Measurements from ENCODE around the gene SPATA31D1.

SPATA31D1 gene

GRCh38 chr9:82021198-82021597, 32.6 kb downstream of the SPATA31D1 start:
- DNase-seq (ENCODE audit: low read depth in 2 of 2) = no peak

DNA sequence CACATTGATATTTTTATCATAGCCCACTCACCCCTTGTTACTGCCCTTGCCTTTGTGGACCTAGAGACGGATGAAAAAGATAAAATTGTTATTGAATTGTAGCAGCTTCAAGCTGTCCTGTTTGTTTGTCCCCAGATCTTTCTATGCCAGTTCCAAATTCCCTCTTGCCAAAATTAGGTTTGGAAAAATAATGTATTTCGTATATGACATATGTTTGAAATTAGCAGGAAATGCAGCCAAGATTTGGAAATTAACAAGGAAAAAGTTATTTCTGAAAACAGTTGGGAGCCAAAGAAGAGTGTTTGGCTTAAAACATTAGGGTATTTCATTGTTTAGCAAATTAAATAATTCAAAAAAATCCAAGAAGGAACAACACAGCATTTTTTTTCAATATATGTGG, 33.5 kb downstream of the SPATA31D1 start:
- DNase-seq (ENCODE audit: low read depth in 2 of 2) = no peak

- no peak for DNase-seq (ENCODE audit: low read depth in 2 of 2)
Measured at GRCh38 chr9:82024908-82025307, 36.3 kb downstream of the SPATA31D1 start.

DNA sequence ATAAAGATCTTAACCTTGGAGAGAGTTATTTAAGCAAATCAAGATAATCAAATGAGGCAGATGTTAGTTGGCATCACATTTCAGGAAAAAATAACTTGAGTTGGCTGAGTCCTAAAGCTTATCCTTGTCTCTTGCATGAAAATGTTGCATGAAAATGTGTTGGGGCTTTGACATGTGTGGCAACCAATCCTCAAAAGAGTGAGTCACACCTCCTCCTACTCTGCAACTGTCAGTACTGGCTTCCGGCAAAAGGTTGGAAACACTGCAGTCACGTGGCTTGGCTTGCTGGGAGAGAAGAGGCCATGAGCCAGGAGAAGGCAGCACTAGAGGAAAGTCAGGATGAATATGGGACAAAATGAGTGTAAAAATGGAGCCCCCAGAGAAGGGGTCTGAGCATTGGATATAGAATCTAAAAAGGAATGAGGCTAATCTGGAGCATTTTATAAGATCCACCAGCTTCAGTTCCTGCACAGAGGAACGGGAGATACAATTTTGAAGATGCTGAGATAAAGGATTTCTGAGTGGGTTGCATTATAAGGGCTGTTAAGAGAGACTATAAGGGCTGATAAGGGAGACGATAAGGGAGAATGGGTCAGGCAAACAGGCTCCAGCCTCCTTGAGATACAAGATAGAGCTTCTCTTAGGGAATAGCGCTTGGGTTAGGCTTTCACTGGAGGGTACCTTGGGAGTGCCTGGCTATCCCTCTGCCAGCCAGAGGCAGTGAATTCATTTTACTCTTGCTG, 43.1 kb downstream of the SPATA31D1 start:
- no peak for DNase-seq (ENCODE audit: low read depth in 2 of 2)

DNA sequence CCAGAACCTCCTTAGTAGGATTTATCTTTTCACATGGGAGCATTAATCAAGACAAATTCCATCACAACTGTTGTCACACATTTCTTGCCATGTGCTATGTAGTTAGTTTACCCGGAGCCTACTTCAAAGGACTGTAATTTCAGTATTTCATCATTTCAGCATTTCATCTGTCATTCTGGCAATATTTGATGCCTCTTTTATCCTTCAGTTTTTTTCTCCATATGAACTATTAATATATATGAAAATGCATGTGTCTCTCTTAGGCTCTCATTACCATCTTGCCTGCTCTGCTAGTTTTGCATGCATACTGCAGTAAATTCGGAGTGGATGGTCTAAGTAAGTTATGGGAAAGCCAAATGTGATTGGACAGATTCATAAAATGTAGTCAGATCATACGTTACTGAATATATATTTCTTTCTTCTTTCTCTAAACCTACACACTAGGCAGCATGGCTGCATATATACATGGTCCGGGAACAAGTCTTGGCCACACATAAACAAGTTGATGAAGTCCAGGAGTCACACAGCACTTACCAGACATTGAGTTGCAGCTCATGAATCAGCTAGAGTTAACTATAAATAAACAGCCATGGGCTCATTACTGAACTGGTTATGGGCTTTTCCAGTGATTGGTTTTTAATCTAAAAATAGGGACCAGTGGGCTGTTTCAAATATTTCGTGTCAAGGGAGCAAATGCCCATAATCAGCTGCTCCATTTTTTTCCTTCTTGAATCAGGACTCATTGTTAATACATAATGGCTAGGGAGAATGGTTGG, 46.6 kb downstream of the SPATA31D1 start:
- no peak for DNase-seq (ENCODE audit: low read depth in 2 of 2)

DNA sequence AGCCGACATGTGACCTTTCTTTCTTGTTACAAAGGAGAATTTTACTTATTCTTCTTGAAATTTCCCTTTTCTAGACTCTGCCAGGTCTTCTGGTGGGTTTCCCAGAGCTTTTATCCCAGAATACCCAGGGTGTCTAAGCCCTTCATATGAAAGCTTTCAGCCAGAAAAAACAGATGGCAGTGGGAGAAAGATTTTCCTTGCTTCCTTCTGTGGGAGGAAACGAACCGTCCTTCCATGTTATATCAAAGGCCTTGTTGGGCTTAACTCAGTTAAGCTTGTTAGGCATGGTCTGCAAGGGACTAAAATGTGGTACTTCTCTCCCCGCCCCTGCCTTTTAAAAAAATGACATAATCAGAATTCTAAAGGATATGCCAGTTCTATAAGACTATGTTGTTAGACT, 47.5 kb downstream of the SPATA31D1 start:
- no peak for DNase-seq (ENCODE audit: low read depth in 2 of 2)

- DNase-seq (ENCODE audit: low read depth in 2 of 2) = no peak
Measured at GRCh38 chr9:82037126-82037525, 48.6 kb downstream of the SPATA31D1 start.

GRCh38 chr9:82038897-82039296, 50.3 kb downstream of the SPATA31D1 start:
- no peak for DNase-seq (ENCODE audit: low read depth in 2 of 2)
